HG03432 (cell line): ENCODE data around the gene CTTN.

Experiments
- ATAC-seq: cut with Tn5 transposase; IDR thresholded peaks from one replicate; pipeline ENCODE4 v1.9.1; 2021; ENCODE audit warnings: mild to moderate bottlenecking, moderate library complexity; ENCODE audit not compliant: unreplicated experiment

Gene CTTN

GRCh38 chr11:70473186-70473872, 75.0 kb downstream of the CTTN start:
- ATAC-seq = no peak

- no peak for ATAC-seq
Measured at GRCh38 chr11:70473873-70474690, 75.8 kb downstream of the CTTN start.

- no peak for ATAC-seq
Measured at GRCh38 chr11:70474710-70475109, 76.4 kb downstream of the CTTN start.

GRCh38 chr11:70476669-70477068, 78.3 kb downstream of the CTTN start:
- no peak for ATAC-seq

- no peak for ATAC-seq
Measured at GRCh38 chr11:70477176-70477575, 78.8 kb downstream of the CTTN start.

- ATAC-seq = no peak
Measured at GRCh38 chr11:70477609-70478008, 79.3 kb downstream of the CTTN start.

GRCh38 chr11:70478166-70478890, 80.0 kb downstream of the CTTN start:
- no peak for ATAC-seq

- no peak for ATAC-seq
Measured at GRCh38 chr11:70480711-70481110, 82.4 kb downstream of the CTTN start.

GRCh38 chr11:70481625-70482528, 83.5 kb downstream of the CTTN start:
- no peak for ATAC-seq

- ATAC-seq = no peak
Measured at GRCh38 chr11:70482529-70482917, 84.2 kb downstream of the CTTN start.

- no peak for ATAC-seq
Measured at GRCh38 chr11:70483077-70483861, 84.9 kb downstream of the CTTN start.

GRCh38 chr11:70483917-70484316, 85.6 kb downstream of the CTTN start:
- ATAC-seq = no peak

GRCh38 chr11:70485326-70486025, 87.1 kb downstream of the CTTN start:
- no peak for ATAC-seq

GRCh38 chr11:70486026-70486415, 87.7 kb downstream of the CTTN start:
- ATAC-seq = no peak
